22Rv1 (cell line): Measurements from ENCODE around the gene INPP1.
"Not testable (repeated sequence)": the region's sequence is repeated elsewhere in the genome, so short reads cannot be mapped to it uniquely, and the experiment has no call there.

Experiments used
- H3K27ac ChIP-seq: fragments of 450-650 bp; 2 replicates; pipeline ENCODE4 v1.5.1; 2017
- CTCF ChIP-seq: fragments of 450-650 bp; IDR thresholded peaks from 2 replicates; pipeline ENCODE4 v1.5.1; 2017; ENCODE audit warnings: mild to moderate bottlenecking
- ZFX ChIP-seq: fragments of 450-650 bp; IDR thresholded peaks from 2 replicates; pipeline ENCODE4 v1.6.1; 2017; ENCODE audit warnings: antibody characterized with exemption, borderline replicate concordance

The INPP1 gene

GRCh38 chr2:190355968-190356644 is 12.7 kb downstream of the INPP1 start:
- no peak for TF ChIP-seq ZFX
- TF ChIP-seq CTCF = no peak

GRCh38 chr2:190357600-190357999 is 14.2 kb downstream of the INPP1 start:
- no peak for TF ChIP-seq ZFX
- no peak for TF ChIP-seq CTCF
- H3K27ac ChIP-seq = no peak overlapping the region

More at GRCh38 chr2:190355968-190356644, 12.7 kb downstream of the INPP1 start:
- H3K27ac ChIP-seq = no peak overlapping the region

GRCh38 chr2:190358655-190359448 is 15.5 kb downstream of the INPP1 start:
- H3K27ac ChIP-seq = not testable (repeated sequence)

- H3K27ac ChIP-seq = no peak overlapping the region
- no peak for TF ChIP-seq ZFX
- no peak for TF ChIP-seq CTCF
These were observed 17.2 kb downstream of the INPP1 start for GRCh38 chr2:190360561-190360960.

GRCh38 chr2:190360965-190361364 is 17.6 kb downstream of the INPP1 start:
- no peak overlapping the region for H3K27ac ChIP-seq

GRCh38 chr2:190361572-190361971 is 18.2 kb downstream of the INPP1 start:
- no peak for TF ChIP-seq CTCF
- no peak for TF ChIP-seq ZFX
- no peak overlapping the region for H3K27ac ChIP-seq

More at GRCh38 chr2:190360965-190361364, 17.6 kb downstream of the INPP1 start:
- TF ChIP-seq ZFX (no peak), CTCF (no peak)

- TF ChIP-seq CTCF = no peak
- TF ChIP-seq ZFX = no peak
- no peak overlapping the region for H3K27ac ChIP-seq
These were observed 19.5 kb downstream of the INPP1 start for GRCh38 chr2:190362894-190363293.
